Left kidney (tissue), 2 donors: ENCODE results near the gene CRY2. TPM values are rescaled to one million over a fixed set of nuclear protein-coding genes. Genes with fewer than 3 reads are reported as not detected.

Experiments used
- DNase-seq: peaks from one replicate; pipeline ENCODE4 v3.0.0-alpha.2; 2013
- polyA plus RNA-seq: library from polyadenylated mRNA; unstranded; fragments of 120-200 nt; gene quantifications from one replicate; pipeline ENCODE4 v1.2.1, GENCODE V29; 2013; ENCODE audit not compliant: insufficient read length

Gene CRY2
- polyA plus RNA-seq, 1 donor = 27.9 TPM

DNA sequence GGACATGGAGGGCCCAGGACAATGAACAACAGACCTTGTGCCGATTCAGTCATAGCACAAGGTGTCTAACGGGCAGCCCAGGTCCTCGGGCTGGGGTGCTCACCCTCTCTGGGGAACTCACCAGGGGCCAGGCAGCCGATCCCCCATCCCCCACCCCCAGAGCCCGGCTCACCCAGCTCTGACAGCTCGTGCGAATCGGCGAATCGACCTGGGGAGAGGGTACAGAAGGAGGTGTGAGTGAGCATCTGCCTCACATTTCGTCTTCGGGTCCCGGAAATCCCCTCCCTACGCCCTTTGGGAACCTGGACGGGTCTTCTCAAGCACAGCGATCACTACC, 70.0 kb downstream of the CRY2 start:
- DNase-seq = no peak

DNA sequence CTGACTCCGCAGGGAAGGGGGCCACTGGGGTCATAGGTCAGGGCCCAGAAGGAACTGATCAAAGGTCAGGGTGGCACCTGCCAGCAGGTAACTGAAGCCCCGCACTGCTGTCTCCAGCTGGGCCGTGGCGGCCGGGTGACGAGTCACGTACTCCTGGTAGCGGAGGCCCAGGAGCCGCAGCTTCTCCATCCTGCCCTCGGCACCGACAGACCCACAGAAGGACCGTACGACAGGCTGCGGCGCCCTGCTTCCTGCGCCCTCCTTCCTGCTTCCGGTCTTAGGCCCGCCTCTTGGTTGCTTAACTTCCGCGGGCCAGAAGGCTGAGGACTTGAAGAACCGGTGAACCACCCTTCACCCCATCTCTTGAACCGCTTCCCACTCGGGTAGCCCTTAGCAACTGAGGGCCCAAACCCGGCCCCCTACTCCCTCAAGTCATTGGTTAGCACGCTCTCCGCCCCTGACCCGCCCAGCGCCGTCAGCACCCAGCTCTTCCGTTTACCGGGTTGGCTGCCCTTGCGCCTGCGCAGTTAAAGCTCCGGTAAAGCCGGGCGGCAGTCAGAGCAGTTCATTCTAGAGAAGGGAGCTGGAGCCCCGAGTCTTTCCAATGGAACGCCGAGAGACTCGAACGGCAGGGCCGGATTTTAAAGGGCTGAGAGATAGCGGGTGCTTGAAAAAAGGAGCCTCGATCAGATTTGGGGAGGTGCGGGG, 70.5 kb downstream of the CRY2 start, which contains the start of gene PEX16:
Gene PEX16 (minus strand): TSS at position 255 of the 708 bp plus-strand sequence. CDS start 66 bp downstream, at position 189.
- DNase-seq = peak; percentile 95

DNA sequence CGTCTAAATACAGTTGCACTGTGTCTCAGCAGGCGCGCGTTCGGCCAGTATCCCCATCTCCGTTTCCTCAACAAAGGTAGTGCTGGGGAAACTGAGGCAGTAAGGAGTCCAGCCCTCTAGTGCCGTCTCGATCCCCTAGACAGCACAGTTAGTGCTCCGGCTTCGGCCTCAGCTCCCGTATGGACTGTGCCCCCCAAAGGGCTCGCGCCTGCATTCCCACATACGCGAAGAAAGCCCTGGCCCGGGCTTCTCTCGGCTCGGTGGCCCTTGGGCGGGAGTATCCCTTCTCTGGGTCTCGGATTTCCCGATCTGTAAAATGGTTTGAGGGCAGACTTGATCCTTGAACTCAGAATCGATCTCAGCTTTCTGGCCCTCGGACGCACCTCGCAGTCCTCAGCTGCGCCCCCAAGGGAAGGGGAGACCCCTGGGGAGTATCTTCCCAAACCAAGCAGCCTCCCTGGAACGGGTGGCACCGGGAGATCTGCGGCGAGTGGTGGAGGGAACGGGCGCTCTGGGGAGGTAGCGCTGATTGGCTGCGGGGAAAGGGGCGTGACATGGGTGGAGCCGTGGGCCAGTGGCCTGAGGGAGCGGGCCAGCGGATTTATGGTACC, 71.2 kb downstream of the CRY2 start:
- no peak for DNase-seq

DNA sequence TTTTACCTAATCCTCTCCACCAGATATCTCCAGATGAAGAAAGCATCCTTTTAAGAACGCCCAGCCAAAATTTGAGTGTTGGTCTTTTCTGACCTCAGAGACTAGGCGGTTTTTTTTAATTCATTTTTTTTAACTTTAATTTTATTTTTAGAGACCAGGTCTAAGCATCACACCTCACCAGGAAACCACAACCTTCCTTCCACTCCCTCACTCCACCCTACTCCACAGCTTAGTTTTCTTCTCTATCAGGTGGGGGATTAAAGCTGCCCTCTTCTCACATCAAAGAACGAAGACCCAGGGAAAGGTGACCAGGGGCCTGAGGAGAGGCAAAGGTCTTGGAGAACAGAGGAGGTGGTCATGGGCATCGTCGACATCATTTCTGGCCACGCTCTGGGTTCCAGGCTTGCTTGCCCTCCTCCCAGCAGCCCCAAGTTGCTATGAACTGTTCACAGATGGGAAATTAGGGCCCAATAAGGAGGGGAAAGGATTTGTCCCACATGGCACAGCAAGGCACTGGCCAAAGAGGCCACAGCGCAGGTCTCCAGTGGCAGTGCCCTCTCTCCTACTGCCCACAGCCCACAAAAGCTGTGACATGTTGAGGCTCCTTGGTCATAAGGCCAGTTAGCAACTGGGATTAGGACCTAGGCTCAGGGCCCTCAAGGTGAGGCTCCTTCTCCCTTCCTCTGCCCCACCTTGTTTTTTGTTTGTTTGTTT, 71.8 kb downstream of the CRY2 start:
- no peak for DNase-seq

DNA sequence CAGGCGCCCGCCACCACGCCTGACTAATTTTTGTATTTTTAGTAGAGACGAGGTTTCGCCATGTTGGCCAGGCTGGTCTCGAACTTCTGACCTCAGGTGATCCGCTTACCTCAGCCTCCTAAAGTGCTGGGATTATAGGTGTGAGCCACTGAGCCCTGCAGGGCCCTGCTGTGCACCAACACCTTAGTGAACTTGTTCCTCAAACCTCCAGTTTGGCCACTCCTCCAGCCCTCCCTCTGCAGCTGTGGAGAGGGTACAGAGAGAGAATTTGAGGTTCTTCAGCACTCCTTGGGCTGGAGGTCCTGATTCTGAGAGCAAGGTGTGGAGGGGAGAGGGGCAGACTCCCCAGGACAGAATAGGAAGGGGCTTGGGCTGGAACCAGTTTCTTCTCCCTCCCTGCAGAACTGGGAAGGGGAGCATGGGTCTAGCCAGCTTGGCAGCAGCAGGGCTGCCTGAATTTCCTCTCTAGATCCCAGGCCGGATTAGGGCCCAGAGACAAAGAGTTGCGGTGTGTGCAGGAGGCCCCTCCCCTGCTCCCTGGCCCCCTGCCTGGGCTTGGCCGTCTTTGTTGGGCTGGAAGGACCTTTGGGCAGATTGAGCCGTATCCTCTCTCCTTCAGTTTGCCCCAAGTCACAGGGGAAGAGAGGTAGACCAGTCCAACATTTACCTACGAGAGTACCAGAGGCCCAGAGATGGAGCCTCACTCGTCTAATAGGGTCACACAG, 72.7 kb downstream of the CRY2 start:
- no peak for DNase-seq

DNA sequence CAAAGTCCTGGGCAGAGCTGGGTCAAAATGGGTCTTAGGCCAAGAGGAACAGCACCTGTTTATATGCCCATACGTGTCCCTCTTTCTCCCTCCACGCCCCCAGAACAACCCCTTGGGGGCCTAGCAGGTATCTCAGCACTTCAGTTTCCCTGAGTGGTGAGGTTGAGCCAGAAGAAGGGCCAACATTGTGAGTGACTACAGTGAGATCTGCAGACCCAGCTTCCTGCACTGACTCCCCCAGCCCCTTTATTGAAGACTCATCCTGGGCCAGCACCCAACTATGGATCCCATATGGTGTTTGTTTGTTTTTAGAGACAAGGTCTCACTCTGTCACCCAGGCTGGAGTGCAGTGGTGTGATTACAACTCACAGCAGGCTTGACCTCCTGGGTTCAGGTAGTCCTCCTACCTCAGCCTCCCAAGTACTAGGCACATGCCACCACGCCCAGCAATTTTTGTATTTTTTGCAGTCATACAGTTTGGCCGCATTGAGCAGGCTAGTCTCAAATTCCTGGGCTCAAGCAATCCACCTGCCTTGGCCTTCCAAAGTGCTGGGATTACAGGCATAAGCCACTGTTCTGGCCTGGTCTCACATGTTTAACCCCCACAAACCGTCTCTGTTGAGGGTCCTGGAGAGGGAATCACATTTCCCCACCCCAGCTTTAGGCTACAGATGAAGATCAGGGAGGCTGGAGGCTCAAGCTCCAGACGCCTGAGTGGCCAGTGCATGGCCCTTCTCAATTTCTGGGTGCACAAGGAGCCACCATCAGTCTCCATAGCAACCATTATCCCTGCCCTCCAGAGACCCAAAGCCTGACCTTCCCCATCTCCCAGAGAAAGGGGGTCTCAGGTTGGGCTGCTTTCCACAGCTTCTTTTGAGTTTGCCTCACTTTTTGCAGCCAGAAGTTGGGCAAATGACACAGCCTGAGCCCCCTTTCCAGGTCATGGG, 73.5 kb downstream of the CRY2 start:
- no peak for DNase-seq

DNA sequence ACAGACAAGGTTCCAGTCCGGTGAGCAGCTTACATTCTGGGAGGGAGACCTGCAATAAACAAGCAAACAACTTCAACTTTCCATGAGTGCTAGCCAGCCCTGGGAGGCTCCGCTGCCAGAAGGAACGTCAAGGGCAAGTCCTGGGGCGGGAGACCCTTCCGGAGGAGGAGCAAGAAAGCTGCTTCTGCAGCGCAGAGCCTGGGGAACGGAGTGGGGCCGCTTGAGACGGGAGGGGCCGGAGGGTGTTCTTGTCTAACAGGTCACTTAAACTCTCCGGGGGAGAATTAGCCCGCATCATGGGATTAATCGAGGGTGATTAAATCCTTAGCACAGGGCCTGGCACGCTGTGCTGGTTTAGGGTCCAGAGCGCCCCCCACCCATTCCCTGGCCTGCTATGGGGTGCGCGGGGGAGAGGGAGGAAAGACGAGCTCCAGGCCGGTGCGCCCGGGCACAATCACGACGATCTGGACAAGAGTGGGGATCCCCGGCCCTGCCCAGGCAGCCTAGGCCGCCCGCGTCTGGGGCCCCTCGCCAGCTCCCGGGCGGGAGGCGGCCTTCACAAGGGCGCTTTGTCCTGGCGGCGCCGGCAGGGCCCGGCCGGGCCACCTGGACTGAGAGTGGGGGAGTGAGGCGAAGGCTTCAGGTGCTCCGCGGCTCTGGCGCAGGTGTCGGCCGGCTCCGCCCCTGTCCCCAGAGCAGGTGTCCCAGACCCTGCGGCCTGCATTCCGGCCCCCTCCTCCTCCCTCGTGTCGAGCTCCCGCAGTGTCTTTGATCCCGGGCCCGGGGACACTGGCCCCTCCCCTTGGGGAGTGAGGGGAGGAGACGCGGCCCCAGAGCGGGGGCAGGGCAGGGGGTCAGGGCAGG, 74.5 kb downstream of the CRY2 start:
- no peak for DNase-seq

DNA sequence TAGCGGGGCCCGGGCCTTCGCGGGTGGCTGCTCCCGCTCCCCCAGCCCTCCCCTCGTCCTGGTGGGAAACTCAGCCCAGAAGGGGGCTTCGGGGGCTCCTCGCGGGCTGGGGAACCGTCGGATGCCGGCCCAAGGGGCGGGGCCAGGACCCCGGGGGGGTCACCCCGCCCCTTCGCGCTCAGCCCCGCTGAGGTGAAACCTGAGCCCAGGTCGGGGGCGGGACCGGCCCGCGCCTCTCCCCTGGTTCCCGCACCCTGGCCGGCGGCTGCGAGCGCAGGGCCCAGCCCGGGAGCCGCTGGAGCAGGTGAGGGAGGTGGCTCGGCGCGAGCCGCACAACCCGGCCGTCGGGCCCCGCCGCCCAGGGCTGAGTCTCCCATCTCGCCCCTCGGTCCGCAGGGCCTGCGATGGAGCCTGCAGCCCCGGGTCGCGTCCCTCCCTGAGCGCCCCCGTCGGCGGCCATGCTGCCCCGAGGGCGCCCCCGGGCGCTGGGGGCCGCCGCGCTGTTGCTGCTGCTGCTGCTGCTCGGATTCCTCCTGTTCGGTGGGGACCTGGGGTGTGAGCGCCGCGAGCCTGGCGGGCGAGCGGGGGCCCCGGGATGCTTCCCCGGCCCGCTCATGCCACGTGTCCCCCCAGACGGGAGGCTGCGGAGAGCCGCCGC, 75.3 kb downstream of the CRY2 start, which contains the start of gene LARGE2:
Gene LARGE2 (plus strand): TSS at position 232 of the 658 bp plus-strand sequence. CDS start 227 bp downstream, at position 459.
- DNase-seq = no peak

DNA sequence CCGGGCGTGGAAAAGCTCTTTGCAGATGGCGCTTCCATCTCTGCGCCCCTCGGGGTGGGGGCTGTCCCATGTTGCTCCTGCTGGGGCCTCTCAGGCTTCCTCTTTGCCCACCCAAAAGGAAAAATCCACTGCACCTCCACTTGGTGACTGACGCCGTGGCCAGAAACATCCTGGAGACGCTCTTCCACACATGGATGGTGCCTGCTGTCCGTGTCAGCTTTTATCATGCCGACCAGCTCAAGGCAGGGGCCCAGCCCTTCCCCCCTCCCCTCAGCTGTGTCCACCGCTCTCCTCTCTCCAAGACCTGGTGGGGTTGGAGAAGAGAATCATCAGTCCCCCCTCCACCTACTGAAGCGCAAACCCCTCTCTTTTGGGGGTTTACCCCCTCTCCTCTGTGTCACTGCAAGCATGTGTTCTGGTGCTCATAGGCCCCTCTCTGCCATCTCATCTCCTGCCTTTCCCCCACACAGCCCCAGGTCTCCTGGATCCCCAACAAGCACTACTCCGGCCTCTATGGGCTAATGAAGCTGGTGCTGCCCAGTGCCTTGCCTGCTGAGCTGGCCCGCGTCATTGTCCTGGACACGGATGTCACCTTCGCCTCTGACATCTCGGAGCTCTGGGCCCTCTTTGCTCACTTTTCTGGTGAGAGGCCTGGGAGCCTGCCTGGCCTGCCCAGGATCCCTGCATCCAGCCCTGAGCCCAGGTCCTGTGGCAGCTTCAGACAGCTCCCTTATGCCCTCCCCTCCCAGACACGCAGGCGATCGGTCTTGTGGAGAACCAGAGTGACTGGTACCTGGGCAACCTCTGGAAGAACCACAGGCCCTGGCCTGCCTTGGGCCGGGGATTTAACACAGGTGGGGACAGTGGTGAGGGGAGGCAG, 77.0 kb downstream of the CRY2 start:
- no peak for DNase-seq

DNA sequence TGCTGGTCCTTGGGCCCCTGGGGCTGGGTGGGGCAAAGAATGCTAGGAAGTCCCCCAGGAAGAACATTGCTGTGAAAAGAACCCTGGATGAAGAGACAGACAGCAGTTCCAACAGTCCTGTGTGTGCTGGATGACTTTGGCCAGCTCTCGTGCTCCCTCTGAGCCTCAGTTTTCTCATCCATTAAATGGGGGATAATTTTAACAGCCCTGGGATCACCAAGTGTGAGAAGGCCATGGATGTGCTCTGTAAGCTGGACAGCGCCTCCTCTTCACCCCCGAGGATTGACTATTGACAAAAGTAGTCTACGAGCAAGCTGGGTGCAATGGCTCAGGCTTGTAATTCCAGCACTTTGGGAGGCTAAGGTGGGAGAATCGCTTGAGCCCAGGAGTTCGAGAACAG, 77.7 kb downstream of the CRY2 start:
- DNase-seq = no peak

DNA sequence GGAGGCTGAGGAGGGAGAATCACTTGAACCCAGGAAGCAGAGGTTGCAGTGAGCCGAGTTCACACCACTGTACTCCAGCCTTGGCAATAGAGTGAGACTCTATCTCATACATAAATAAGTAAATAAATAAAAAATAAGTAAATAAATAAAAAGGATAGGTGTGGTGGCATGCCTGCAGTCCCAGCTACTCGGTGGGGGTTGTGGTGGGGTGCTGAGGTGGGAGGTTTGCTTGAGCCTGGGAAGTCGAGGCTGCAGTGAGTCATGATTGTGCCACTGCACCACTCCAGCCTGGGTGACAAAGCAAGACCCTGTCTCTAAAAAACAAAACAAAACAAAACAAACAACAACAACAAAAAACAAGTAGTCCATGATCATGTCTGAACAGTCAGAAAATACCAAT, 78.3 kb downstream of the CRY2 start:
- no peak for DNase-seq

DNA sequence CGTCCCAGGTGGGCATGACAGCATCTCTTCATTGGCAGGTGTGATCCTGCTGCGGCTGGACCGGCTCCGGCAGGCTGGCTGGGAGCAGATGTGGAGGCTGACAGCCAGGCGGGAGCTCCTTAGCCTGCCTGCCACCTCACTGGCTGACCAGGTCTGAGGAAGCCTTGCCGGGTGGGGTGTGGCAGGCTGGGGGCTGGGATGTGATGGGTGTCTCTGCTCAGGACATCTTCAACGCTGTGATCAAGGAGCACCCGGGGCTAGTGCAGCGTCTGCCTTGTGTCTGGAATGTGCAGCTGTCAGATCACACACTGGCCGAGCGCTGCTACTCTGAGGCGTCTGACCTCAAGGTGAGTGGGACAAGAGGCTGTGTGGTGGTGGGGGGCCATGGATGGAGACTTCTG, 78.7 kb downstream of the CRY2 start:
- DNase-seq = no peak

DNA sequence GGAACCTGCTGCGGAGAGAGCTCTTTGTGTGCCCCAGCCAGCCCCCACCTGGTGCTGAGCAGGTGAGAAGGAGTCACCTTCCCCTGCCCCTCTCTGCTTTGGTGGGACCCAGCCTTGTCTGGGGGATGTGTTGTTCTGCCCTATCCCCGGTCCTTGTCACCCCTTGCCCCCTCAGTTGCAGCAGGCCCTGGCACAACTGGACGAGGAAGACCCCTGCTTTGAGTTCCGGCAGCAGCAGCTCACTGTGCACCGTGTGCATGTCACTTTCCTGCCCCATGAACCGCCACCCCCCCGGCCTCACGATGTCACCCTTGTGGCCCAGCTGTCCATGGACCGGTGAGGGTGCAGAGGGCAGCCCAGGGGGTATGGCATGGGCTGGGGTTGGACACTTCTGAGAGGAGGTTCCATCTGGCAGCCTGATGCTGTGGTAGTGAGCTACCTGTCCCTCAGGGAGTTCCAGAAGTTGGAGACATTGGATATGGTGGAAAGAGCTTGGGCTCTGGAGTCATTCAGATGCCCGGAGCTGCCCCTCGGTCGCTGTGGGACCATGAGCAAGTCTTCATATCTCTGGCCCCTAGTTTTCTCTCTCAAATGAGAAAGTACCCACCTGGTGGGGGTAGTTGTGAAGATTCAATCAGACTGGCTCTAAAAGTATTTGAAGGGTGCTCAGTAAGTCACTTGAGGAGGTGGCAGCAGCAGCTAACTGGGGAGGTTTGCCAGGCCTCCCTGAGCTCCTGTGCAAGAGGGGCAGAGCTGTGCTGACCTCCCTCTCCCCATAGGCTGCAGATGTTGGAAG, 79.5 kb downstream of the CRY2 start:
- DNase-seq = no peak

DNA sequence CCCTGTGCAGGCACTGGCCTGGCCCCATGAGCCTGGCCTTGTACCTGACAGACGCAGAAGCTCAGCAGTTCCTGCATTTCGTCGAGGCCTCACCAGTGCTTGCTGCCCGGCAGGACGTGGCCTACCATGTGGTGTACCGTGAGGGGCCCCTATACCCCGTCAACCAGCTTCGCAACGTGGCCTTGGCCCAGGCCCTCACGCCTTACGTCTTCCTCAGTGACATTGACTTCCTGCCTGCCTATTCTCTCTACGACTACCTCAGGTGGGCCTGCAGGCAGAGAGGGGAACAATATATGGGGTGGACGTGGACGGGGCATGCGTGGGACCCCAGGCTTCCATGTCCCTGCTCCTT, 80.0 kb downstream of the CRY2 start:
- no peak for DNase-seq

DNA sequence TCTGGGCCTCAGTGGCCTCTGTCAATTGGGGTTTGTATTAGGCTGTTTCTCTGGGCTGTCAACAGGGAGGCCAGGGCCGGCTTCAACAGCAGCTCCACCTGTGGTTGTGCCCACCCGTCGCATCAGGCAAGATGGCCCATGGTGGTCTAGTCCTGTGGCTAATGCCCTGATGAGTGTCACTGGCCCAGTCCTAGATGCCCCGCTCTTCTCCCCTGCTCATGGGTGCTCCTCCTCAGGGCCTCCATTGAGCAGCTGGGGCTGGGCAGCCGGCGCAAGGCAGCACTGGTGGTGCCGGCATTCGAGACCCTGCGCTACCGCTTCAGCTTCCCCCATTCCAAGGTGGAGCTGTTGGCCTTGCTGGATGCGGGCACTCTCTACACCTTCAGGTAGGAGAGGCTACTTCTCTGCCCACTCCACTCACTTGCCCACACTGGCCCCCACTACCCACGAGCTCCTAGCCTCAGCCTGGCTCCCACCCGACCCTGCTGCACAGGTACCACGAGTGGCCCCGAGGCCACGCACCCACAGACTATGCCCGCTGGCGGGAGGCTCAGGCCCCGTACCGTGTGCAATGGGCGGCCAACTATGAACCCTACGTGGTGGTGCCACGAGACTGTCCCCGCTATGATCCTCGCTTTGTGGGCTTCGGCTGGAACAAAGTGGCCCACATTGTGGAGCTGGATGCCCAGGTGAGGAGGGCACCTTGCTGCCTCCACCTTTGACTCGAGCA, 80.6 kb downstream of the CRY2 start:
- DNase-seq = no peak

DNA sequence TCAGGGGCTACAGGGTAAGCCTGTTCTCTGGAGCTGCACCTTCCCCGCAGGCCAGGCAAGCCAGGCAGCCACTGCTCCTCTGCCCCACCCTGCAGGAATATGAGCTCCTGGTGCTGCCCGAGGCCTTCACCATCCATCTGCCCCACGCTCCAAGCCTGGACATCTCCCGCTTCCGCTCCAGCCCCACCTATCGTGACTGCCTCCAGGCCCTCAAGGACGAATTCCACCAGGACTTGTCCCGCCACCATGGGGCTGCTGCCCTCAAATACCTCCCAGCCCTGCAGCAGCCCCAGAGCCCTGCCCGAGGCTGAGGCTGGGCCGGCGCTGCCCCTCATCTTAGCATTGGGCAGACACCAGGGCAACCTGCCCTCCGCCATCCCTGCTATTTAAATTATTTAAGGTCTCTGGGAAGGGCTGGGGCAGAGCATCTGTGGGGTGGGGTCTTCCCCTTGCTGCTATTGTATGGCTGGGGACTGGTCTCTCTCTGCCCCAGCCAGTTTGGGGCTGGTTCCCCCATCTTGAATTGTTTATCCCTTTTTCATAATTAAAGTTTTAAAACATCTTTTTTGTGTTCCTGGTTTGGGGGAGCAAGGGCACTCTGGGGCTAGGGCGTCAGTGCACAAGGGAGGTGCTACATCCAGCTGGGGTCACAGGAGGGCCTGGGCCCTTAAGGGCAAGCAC, 81.4 kb downstream of the CRY2 start:
- no peak for DNase-seq
